GM23338 (cell line): ENCODE data around the gene TTC1. TPM values are rescaled to one million over a fixed set of nuclear protein-coding genes. Genes with fewer than 3 reads are reported as not detected.

Experiments used
- ATAC-seq: fragments of 200-7000 bp; cut with Tn5 transposase; 3 replicates; pipeline ENCODE4 v1.9.1; 2020
- DNase-seq: peaks from one replicate; pipeline ENCODE4 v3.0.0-alpha.2; 2015; ENCODE audit warnings: low spot score
- H2AFZ ChIP-seq: fragments of 200-600 bp; sonication (generic); 2 replicates; pipeline ENCODE4 v1.8.0; 2016; ENCODE audit warnings: antibody characterized with exemption, mild to moderate bottlenecking, moderate library complexity
- H3F3A ChIP-seq: fragments of 200-600 bp; sonication (generic); replicated peaks from 2 replicates; pipeline ENCODE4 v1.8.0; 2017; ENCODE audit warnings: antibody characterized with exemption, mixed run types, low read depth
- H3K27ac ChIP-seq: fragments of 200-600 bp; sonication (generic); 2 replicates; pipeline ENCODE4 v1.6.1; 2016; ENCODE audit warnings: low read depth
- H3K27me3 ChIP-seq: fragments of 200-600 bp; sonication (generic); 2 replicates; pipeline ENCODE4 v1.8.0; 2016; ENCODE audit warnings: mild to moderate bottlenecking, mixed run types, moderate library complexity; ENCODE audit not compliant: insufficient read depth
- H3K36me3 ChIP-seq: fragments of 200-600 bp; sonication (generic); 2 replicates; pipeline ENCODE4 v1.8.0; 2016; ENCODE audit warnings: mild to moderate bottlenecking; ENCODE audit not compliant: insufficient read depth
- H3K4me1 ChIP-seq: fragments of 200-600 bp; sonication (generic); 2 replicates; pipeline ENCODE4 v1.8.0; 2016; ENCODE audit warnings: mild to moderate bottlenecking, moderate library complexity; ENCODE audit not compliant: insufficient read depth
- H3K4me2 ChIP-seq: fragments of 200-600 bp; sonication (generic); 2 replicates; pipeline ENCODE4 v1.7.1; 2017; ENCODE audit warnings: mixed run types
- H3K4me3 ChIP-seq: fragments of 200-600 bp; sonication (generic); 2 replicates; pipeline ENCODE4 v1.6.1; 2016; ENCODE audit warnings: mixed run types
- H3K79me2 ChIP-seq: fragments of 200-600 bp; sonication (generic); replicated peaks from 2 replicates; pipeline ENCODE4 v1.8.0; 2017; ENCODE audit warnings: mild to moderate bottlenecking; ENCODE audit not compliant: insufficient read depth
- H3K9me2 ChIP-seq: fragments of 200-600 bp; sonication (generic); 2 replicates; pipeline ENCODE4 v1.8.0; 2017; ENCODE audit not compliant: insufficient read depth
- H4K20me1 ChIP-seq: fragments of 200-600 bp; sonication (generic); replicated peaks from 2 replicates; pipeline ENCODE4 v1.8.0; 2017; ENCODE audit warnings: mild to moderate bottlenecking; ENCODE audit not compliant: insufficient read depth
- H3K27ac Mint-ChIP-seq: 2 replicates; pipeline ENCODE4 v1.8.0; 2020; ENCODE audit warnings: inconsistent platforms, mild to moderate bottlenecking, moderate library complexity, mixed read lengths
- H3K27me3 Mint-ChIP-seq: 3 replicates; pipeline ENCODE4 v1.8.0; 2022; ENCODE audit warnings: low read depth, mild to moderate bottlenecking, moderate library complexity, mixed read lengths, inconsistent platforms; ENCODE audit not compliant: insufficient read depth, poor library complexity
- H3K36me3 Mint-ChIP-seq: 3 replicates; pipeline ENCODE4 v1.8.0; 2021; ENCODE audit warnings: low read depth, mild to moderate bottlenecking, inconsistent platforms, moderate library complexity, mixed read lengths
- H3K4me1 Mint-ChIP-seq: 3 replicates; pipeline ENCODE4 v1.8.0; 2020; ENCODE audit warnings: mild to moderate bottlenecking, inconsistent platforms, mixed read lengths
- H3K4me3 Mint-ChIP-seq: 3 replicates; pipeline ENCODE4 v1.8.0; 2021; ENCODE audit warnings: moderate library complexity, mild to moderate bottlenecking, inconsistent platforms, mixed read lengths
- H3K9me3 Mint-ChIP-seq: 3 replicates; pipeline ENCODE4 v1.8.0; 2020; ENCODE audit warnings: moderate library complexity, mild to moderate bottlenecking, inconsistent platforms, mixed read lengths
- NANOG ChIP-seq: IDR thresholded peaks from 2 replicates; pipeline ENCODE4 v1.6.1; 2016; ENCODE audit warnings: antibody characterized with exemption, borderline replicate concordance
- POLR2AphosphoS5 ChIP-seq: IDR thresholded peaks from 2 replicates; pipeline ENCODE4 v1.6.1; 2016; ENCODE audit warnings: antibody characterized with exemption, low read depth
- STAT1 ChIP-seq: IDR thresholded peaks from one replicate; pipeline ENCODE4 v1.6.1; 2016; ENCODE audit warnings: antibody characterized with exemption; ENCODE audit not compliant: unreplicated experiment
- polyA plus RNA-seq: library from polyadenylated mRNA; unstranded; fragments of >200 nt; fragmentation: Nextera tagmentation; extraction: Ambion mirVana; gene quantifications from 2 replicates; pipeline ENCODE4 v1.2.1, GENCODE V29; 2016
- total RNA-seq: library from RNA; depleted of rRNA; stranded (reverse); fragments of >200 nt; shearing (Covaris generic); gene quantifications from 2 replicates; pipeline ENCODE4 v1.2.3, GENCODE V29; 2014
- TF ChIP-seq, protein P1 (sequence below): fragments of 250-450 bp; sonication (Bioruptor Pico); IDR thresholded peaks from 2 replicates; pipeline ENCODE4 v1.5.0; 2020; ENCODE audit warnings: mild to moderate bottlenecking, moderate library complexity
- TF ChIP-seq, protein P2 (sequence below): IDR thresholded peaks from one replicate; pipeline ENCODE4 v1.6.1; 2018; ENCODE audit warnings: antibody characterized with exemption; ENCODE audit not compliant: unreplicated experiment

TTC1 gene
- total and polyA plus RNA-seq, 2 experiments from 2014 or later, result 48.9 to 131 TPM

DNA sequence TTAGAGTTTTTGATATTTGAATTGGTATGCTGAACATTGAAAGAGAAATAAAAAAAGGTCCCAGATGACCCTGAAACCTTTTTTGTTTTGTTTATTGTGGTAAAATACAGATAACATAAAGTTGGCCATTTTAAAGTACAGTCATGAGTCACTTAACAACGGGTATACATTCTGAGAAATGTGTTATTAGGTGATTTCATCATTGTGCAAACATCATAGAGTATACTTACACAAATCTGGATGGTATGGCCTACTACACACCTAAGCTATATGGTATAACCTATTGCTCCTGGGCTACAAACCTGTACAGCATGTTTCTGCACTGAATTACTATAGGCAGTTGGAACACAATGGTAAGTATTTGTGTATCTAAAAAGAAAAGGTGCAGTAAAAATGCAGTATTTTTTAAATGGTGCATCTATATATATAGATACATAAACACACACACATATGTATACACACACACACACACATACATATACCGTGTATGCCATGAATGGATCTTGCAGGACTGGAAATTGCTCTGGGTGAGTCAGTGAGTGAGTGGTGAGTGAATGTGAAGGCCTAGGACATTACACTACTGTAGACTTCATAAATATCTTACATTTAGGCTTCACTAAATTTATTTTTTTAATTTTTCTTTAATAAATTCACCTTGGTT is 31.0 kb downstream of the TTC1 start (continued):
- TF ChIP-seq, protein P1, sequence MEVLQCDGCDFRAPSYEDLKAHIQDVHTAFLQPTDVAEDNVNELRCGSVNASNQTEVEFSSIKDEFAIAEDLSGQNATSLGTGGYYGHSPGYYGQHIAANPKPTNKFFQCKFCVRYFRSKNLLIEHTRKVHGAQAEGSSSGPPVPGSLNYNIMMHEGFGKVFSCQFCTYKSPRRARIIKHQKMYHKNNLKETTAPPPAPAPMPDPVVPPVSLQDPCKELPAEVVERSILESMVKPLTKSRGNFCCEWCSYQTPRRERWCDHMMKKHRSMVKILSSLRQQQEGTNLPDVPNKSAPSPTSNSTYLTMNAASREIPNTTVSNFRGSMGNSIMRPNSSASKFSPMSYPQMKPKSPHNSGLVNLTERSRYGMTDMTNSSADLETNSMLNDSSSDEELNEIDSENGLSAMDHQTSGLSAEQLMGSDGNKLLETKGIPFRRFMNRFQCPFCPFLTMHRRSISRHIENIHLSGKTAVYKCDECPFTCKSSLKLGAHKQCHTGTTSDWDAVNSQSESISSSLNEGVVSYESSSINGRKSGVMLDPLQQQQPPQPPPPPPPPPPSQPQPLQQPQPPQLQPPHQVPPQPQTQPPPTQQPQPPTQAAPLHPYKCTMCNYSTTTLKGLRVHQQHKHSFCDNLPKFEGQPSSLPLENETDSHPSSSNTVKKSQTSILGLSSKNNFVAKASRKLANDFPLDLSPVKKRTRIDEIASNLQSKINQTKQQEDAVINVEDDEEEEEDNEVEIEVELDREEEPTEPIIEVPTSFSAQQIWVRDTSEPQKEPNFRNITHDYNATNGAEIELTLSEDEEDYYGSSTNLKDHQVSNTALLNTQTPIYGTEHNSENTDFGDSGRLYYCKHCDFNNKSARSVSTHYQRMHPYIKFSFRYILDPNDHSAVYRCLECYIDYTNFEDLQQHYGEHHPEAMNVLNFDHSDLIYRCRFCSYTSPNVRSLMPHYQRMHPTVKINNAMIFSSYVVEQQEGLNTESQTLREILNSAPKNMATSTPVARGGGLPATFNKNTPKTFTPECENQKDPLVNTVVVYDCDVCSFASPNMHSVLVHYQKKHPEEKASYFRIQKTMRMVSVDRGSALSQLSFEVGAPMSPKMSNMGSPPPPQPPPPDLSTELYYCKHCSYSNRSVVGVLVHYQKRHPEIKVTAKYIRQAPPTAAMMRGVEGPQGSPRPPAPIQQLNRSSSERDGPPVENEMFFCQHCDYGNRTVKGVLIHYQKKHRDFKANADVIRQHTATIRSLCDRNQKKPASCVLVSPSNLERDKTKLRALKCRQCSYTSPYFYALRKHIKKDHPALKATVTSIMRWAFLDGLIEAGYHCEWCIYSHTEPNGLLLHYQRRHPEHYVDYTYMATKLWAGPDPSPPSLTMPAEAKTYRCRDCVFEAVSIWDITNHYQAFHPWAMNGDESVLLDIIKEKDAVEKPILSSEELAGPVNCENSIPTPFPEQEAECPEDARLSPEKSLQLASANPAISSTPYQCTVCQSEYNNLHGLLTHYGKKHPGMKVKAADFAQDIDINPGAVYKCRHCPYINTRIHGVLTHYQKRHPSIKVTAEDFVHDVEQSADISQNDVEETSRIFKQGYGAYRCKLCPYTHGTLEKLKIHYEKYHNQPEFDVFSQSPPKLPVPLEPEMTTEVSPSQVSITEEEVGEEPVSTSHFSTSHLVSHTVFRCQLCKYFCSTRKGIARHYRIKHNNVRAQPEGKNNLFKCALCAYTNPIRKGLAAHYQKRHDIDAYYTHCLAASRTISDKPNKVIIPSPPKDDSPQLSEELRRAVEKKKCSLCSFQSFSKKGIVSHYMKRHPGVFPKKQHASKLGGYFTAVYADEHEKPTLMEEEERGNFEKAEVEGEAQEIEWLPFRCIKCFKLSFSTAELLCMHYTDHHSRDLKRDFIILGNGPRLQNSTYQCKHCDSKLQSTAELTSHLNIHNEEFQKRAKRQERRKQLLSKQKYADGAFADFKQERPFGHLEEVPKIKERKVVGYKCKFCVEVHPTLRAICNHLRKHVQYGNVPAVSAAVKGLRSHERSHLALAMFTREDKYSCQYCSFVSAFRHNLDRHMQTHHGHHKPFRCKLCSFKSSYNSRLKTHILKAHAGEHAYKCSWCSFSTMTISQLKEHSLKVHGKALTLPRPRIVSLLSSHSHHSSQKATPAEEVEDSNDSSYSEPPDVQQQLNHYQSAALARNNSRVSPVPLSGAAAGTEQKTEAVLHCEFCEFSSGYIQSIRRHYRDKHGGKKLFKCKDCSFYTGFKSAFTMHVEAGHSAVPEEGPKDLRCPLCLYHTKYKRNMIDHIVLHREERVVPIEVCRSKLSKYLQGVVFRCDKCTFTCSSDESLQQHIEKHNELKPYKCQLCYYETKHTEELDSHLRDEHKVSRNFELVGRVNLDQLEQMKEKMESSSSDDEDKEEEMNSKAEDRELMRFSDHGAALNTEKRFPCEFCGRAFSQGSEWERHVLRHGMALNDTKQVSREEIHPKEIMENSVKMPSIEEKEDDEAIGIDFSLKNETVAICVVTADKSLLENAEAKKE (CRISPR knock-in tag), result no peak
- TF ChIP-seq, protein P2, sequence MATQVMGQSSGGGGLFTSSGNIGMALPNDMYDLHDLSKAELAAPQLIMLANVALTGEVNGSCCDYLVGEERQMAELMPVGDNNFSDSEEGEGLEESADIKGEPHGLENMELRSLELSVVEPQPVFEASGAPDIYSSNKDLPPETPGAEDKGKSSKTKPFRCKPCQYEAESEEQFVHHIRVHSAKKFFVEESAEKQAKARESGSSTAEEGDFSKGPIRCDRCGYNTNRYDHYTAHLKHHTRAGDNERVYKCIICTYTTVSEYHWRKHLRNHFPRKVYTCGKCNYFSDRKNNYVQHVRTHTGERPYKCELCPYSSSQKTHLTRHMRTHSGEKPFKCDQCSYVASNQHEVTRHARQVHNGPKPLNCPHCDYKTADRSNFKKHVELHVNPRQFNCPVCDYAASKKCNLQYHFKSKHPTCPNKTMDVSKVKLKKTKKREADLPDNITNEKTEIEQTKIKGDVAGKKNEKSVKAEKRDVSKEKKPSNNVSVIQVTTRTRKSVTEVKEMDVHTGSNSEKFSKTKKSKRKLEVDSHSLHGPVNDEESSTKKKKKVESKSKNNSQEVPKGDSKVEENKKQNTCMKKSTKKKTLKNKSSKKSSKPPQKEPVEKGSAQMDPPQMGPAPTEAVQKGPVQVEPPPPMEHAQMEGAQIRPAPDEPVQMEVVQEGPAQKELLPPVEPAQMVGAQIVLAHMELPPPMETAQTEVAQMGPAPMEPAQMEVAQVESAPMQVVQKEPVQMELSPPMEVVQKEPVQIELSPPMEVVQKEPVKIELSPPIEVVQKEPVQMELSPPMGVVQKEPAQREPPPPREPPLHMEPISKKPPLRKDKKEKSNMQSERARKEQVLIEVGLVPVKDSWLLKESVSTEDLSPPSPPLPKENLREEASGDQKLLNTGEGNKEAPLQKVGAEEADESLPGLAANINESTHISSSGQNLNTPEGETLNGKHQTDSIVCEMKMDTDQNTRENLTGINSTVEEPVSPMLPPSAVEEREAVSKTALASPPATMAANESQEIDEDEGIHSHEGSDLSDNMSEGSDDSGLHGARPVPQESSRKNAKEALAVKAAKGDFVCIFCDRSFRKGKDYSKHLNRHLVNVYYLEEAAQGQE, result no peak
- no peak for TF ChIP-seq NANOG

DNA sequence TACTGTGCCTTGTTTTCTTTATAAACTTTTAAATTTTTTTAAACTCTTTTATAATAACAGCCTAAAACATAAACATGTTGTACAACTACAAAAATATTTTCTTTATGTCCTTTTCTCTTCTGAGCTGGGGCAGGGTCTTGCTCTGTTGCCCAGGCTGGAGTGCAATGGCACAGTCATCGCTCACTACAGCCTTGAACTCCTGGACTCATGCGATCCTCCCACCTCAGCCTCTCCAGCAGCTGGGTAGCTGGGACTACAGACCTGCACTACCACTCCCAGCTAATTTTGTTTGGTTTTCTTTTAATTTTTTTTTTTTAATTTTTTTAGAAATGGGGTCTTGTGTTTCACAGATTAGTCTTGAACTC is 31.5 kb downstream of the TTC1 start:
- H3K27me3 ChIP-seq, result no peaks in the 10 kb centered on the region
- no peak overlapping the region for H2AFZ ChIP-seq
- peaks cover 25% of the 10 kb centered on the region for H3K4me1 ChIP-seq
- no peak for DNase-seq
- Mint-ChIP-seq H3K36me3 (peaks cover 50% of the 10 kb centered on the region), H3K27me3 (peaks cover 6% of the 10 kb centered on the region), H3K9me3 (no peaks in the 10 kb centered on the region), H3K27ac (no peak overlapping the region), H3K4me3 (no peak overlapping the region), H3K4me1 (peaks cover 32% of the 10 kb centered on the region)
- H3K36me3 ChIP-seq, result peaks cover 33% of the 10 kb centered on the region; the same call in 1 of the 2 replicates
- H4K20me1 ChIP-seq, result peaks cover 9% of the 10 kb centered on the region
- no peak overlapping the region for H3K4me3 ChIP-seq
- no peak overlapping the region for H3K4me2 ChIP-seq
- H3K9me2 ChIP-seq, result no peaks in the 10 kb centered on the region
- H3K27ac ChIP-seq, result no peak overlapping the region
- H3K79me2 ChIP-seq, result no peaks in the 10 kb centered on the region
- ATAC-seq, result no peak
- no peak for TF ChIP-seq POLR2AphosphoS5
- TF ChIP-seq STAT1, result no peak
- 0 out of 2 replicates have a peak, but pooled peaks cover 8% of the 10 kb centered on the region for H3F3A ChIP-seq
